Mesodermal cell (in vitro differentiated cells): ENCODE data around the gene TMC6.

Experiments used
- H3K27ac ChIP-seq: 2 replicates; pipeline ENCODE4 v1.7.0; 2013; ENCODE audit warnings: mild to moderate bottlenecking, low read depth, low read length, moderate library complexity; ENCODE audit not compliant: severe bottlenecking
- H3K36me3 ChIP-seq: 2 replicates; pipeline ENCODE4 v1.7.1; 2013; ENCODE audit warnings: mild to moderate bottlenecking, low read length, moderate library complexity; ENCODE audit not compliant: control insufficient read depth, insufficient read depth
- H3K4me1 ChIP-seq: one replicate; pipeline ENCODE4 v1.7.1; 2013; ENCODE audit warnings: mild to moderate bottlenecking, low read length; ENCODE audit not compliant: insufficient read depth, control insufficient read depth, poor library complexity, severe bottlenecking
- H3K4me3 ChIP-seq: 2 replicates; pipeline ENCODE4 v1.7.0; 2013; ENCODE audit warnings: low read length, control low read depth, mild to moderate bottlenecking; ENCODE audit not compliant: insufficient read depth, poor library complexity, severe bottlenecking; ENCODE audit errors: extremely low read depth
- H3K9me3 ChIP-seq: 2 replicates; pipeline ENCODE4 v1.7.1; 2013; ENCODE audit warnings: mild to moderate bottlenecking, low read length, moderate library complexity; ENCODE audit not compliant: control insufficient read depth
- WGBS, 2 experiments: methylation state at CpG; one replicate each; pipeline ENCODE4 v1.1.5; 2013; ENCODE audit warnings: missing lambda C conversion rate in 2 of 2; ENCODE audit not compliant: insufficient coverage in 2 of 2; 5-methylcytosine and 5-hydroxymethylcytosine counted together

TMC6 gene

GRCh38 chr17:78170692-78171590, 42.4 kb upstream of the TMC6 start:
- WGBS, 2 experiments = 92 to 93% methylated on average over 23 to 28 of the region's 31 CpGs
- Histone ChIP-seq H3K36me3 (peaks cover 30% of the 10 kb centered on the region), H3K4me3 (no peak overlapping the region), H3K27ac (no peak overlapping the region), H3K9me3 (no peaks in the 10 kb centered on the region), H3K4me1 (peaks cover 25% of the 10 kb centered on the region)

GRCh38 chr17:78168903-78169793, 40.6 kb upstream of the TMC6 start:
- Histone ChIP-seq H3K27ac (no peak overlapping the region), H3K4me3 (peak overlapping the region; percentile 58), H3K4me1 (peaks cover 21% of the 10 kb centered on the region), H3K9me3 (no peaks in the 10 kb centered on the region), H3K36me3 (peaks cover 14% of the 10 kb centered on the region)
- 19 to 57% methylated on average over 6 to 18 of the region's 38 CpGs for WGBS, 2 experiments

GRCh38 chr17:78168242-78168902, 39.8 kb upstream of the TMC6 start, which contains the start of gene SYNGR2:
Gene SYNGR2 (plus strand): TSS chr17:78168581. CDS start chr17:78168617, 36 bp downstream.
- H3K27ac ChIP-seq = no peak within 1 kb of the TSS
- peak within 1 kb of the TSS; percentile 58 for H3K4me3 ChIP-seq
- WGBS, 2 experiments = 1% methylated on average over 58 to 67 of the region's 84 CpGs
- H3K9me3 ChIP-seq = no peaks in the 10 kb centered on the region
- H3K36me3 ChIP-seq = peaks cover 6% of the 10 kb centered on the region
- peaks cover 14% of the 10 kb centered on the region for H3K4me1 ChIP-seq

GRCh38 chr17:78166416-78166815, 37.9 kb upstream of the TMC6 start:
- Histone ChIP-seq H3K36me3 (peaks cover 4% of the 10 kb centered on the region), H3K4me3 (no peak overlapping the region), H3K9me3 (no peaks in the 10 kb centered on the region), H3K27ac (no peak overlapping the region), H3K4me1 (no peaks in the 10 kb centered on the region)
- 80% methylated on average over 1 of the region's 6 CpGs; no CpG with 5 or more reads in 1 of the 2 experiments for WGBS, 2 experiments

- H3K27ac ChIP-seq = no peak overlapping the region
- H3K4me1 ChIP-seq = no peaks in the 10 kb centered on the region
- no peak overlapping the region for H3K4me3 ChIP-seq
- WGBS, 2 experiments = 91 to 98% methylated on average over 14 to 16 of the region's 16 CpGs
- H3K9me3 ChIP-seq = no peaks in the 10 kb centered on the region
- no peaks in the 10 kb centered on the region for H3K36me3 ChIP-seq
Observed at GRCh38 chr17:78164748-78165607, 36.4 kb upstream of the TMC6 start.

- H3K4me1 ChIP-seq = peaks cover 4% of the 10 kb centered on the region
- no peaks in the 10 kb centered on the region for H3K36me3 ChIP-seq
- H3K4me3 ChIP-seq = no peak overlapping the region
- 86 to 94% methylated on average over 20 to 22 of the region's 22 CpGs for WGBS, 2 experiments
- no peaks in the 10 kb centered on the region for H3K9me3 ChIP-seq
- H3K27ac ChIP-seq = no peak overlapping the region
Observed at GRCh38 chr17:78163881-78164747, 35.6 kb upstream of the TMC6 start.

- 92 to 98% methylated on average over 3 to 7 of the region's 10 CpGs for WGBS, 2 experiments
- no peaks in the 10 kb centered on the region for H3K9me3 ChIP-seq
- no peak overlapping the region for H3K27ac ChIP-seq
Observed at GRCh38 chr17:78159575-78160158, 31.1 kb upstream of the TMC6 start.

GRCh38 chr17:78154903-78155811, 26.6 kb upstream of the TMC6 start:
- H3K9me3 ChIP-seq = no peaks in the 10 kb centered on the region
- H3K4me3 ChIP-seq = no peak overlapping the region
- H3K4me1 ChIP-seq = peaks cover 16% of the 10 kb centered on the region
- WGBS, 2 experiments = 82 to 88% methylated on average over 6 to 8 of the region's 11 CpGs
- no peaks in the 10 kb centered on the region for H3K36me3 ChIP-seq
- no peak overlapping the region for H3K27ac ChIP-seq

More at GRCh38 chr17:78159575-78160158, 31.1 kb upstream of the TMC6 start:
- Histone ChIP-seq H3K36me3 (no peaks in the 10 kb centered on the region), H3K4me3 (no peak overlapping the region), H3K4me1 (peaks cover 4% of the 10 kb centered on the region)
